HG03196 (cell line): ENCODE results near the gene ICAM5.
"Not testable (repeated sequence)": the region's sequence is repeated elsewhere in the genome, so short reads cannot be mapped to it uniquely, and the experiment has no call there.

Source experiments
- ATAC-seq: cut with Tn5 transposase; IDR thresholded peaks from one replicate; pipeline ENCODE4 v1.9.1; 2021; ENCODE audit not compliant: unreplicated experiment

ICAM5 gene

DNA sequence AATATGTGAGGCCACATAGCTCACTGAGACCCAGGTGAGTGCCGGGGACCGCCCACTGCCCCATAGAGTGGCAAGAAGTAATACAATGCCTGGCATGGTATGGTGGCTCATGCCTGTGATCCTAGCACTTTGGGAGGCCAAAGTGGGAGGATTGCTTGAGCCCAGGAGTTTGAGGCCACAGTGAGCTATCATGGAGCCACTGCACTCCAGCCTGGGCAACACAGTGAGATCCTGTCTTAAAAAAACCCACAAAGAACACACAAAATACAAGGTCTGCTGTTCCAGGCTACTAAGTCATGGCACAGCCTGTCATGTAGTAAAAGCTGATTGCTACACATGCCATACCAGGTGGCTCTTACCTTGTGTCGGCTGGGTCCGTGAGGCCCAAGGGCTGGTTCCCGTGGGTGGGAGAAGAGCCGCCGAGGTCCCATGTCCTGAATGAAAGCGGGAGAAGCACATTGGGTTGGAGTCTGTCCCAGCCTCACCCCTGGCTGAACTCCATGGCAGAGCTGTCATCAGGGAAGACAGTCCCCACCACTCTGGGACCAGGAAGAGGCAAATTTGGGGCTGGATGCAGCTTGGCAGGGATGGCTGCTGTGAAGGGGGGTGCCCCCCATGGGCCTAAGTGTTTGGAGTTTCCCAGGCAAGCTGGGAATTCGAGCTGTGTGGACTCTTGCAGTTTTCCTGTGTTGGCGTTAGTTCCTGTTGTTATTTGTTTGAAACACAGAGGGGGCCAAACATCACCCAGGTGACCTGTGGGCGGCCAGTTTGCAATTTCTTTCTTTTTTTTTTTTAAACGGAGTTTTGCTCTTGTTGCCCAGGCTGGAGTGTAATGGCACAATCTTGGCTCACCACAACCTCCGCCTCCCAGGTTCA, 29.3 kb downstream of the ICAM5 start:
- ATAC-seq = no peak

DNA sequence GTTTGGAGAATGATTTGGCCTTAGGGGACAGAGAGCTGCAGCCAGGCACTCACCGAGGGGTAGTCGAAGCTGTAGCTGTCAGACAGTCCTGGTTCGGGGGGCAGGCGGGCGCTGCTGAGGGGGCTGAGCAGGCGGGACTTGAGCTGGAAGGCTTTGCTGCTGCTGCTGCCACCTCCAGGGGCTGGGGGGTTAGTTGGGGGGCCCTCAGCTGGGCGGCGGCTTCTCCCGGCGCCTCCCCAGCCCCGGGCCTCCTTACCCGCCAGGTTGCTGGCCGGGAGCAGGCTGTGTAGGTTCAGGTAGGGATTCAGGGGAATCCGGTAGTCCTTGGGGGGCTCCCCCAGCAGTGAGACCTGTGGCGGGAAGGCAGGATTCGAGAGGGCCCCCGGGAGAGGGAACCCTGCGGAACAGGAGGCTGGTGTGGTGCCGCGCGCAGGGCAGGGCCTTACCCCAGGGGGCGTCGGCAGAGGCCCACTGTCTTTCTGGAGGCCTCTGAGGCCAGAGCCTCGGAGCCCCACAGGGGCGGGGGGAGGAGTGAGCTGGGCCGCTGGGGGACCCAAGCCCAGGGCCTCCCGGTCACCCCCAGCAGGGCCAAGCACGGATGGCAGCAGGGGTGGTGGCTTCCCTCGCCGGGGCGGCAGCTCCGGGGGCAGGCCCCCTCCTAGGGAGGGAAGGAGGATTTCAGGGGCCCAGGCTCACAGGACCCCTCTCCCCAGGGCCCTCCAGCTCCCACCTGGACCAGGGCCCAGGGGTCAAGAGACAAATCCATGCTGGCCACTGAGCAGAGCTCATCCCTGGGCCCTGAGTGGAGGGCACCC, 31.1 kb downstream of the ICAM5 start:
- no peak for ATAC-seq

DNA sequence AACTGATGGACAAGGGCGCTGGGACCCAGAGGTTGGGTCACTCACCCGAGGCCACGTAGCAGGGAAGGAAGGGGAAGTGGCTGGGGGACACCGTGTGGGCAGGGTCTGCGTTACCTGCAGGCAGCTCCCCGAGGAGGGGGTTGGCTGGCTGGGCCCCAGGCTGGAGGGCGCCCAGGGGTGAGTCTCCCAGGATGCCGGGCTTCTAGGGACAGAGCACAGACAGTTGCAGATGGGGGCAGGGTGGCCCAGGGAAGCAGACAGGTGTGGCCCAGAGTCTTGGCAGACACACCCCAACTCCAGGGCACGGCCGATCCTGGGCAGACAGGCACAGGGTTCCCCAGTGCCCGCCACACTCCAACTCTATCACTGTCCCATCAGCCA, 31.7 kb downstream of the ICAM5 start:
- no peak for ATAC-seq

DNA sequence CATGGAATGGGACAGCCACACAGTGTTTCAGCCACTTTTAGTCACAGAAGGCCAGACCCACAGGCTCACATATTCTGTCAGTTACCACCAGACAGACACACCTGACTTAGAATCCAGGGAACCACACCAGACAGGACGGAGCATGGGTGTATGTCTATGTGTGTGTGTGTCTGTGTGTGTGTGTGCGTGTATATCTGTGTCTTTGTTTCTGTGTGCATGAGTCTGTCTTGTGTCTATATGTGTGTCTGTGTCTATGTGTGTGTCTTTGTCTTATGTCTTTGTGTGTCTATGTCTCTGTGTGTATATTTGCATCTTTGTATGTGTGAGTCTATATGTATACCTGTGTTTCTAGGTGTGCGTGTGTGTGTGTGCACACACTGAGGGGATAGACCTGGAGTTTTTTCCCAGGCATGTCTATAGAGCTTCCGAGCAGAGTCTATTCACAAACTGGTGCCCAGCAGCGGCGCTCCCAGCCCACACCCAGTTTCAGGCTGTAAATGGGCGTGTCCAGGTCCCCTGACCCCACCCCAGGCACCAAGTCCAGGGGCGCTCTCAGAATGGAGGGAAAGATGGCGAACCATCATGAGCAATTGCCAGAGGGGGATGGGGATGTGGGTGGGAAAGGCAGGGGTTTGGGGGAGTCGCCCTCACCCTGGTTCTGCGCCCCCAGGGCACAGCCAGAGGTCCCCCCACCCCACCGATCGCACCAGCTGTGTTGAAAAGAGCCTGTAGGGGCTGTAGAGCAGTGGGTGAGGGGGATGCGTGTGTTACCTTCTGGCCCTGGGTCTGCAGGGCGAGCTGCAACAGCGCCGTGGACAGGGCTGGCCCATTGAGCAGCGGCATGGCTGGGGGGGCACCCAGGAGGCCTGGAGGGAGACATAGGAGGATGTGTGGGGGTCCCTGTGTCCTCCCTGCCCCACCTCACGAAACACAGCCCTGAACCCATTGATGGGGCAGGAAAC, 32.4 kb downstream of the ICAM5 start:
- ATAC-seq = no peak

DNA sequence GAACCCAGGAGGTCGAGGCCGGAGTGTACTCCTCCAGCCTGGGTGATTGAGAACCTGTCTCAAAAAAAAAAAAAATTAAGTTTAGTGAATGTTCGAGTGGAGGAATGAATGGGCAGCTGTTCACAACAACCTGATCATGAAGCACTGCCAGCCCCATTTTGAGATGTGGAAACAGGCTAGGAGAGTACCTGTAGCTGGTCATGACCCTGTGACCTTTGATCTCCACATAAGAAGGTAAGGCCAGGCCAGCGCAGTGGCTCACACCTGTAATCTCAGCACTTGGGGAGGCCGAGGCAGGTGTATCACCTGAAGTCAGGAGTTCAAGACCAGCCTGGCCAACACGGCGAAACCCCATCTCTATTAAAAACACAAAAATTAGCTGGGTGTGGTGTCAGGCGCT, 36.0 kb downstream of the ICAM5 start:
- no peak for ATAC-seq

DNA sequence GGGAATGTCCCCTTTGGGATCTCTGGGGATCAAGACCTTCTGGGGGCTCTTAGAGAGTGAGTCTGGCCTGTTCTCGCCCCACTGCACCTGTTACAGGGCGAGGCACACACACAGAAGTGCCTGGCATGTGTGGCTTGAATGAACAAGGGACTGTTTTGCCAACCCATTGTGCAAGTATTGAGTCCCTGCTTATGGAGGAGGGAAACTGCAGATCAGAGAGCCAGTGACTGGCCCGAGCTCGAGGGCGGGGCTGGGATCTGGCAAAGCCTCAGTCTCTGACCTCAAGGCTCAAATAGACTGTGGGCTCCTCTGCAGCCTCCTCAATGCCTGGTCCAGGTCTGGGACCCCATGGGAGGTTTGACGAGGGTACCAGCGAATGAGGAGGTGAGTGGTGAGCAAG, 38.0 kb downstream of the ICAM5 start:
- ATAC-seq = no peak

DNA sequence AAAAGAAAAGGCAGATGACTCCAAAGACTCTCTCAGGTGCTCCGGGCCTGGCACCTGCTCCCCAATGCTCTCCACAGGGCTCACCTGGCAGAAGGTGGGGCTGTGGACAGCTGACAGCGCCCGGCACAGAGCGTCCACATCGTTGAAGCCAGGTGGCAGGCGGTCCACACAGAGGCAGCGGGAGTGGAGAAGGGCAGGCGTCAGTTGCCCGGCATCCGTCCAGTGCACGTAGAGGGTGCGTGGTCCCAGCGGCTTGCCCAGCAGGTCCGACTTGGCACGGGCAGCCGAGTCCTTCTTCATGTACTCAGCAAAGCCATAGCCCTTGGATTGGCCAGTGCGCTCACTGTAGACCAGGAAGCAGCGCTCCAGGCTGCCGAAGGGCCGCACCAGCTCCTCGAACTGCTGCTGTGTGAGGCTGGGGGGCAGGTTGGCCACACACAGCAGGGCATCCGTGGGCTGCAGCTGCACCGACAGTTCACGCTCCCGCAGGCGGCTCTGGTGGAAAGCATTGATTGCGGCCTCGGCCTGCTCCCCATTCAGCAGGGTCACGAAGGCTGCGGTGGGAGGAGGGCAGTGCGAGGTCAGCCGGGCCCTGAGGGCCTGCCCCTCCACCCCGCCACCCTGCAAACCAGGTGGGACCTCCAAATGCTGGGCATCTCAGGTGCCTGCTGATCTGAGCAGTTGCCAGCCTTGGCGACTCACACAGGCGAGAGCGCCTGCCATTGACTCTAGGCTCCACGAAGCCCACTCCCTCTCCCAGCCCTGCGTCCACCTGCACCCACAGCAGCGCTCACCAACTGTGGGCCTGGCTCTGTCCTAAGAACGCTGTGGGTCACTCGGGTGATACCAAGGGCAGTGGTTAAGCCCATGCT, 39.0 kb downstream of the ICAM5 start:
- ATAC-seq = no peak

DNA sequence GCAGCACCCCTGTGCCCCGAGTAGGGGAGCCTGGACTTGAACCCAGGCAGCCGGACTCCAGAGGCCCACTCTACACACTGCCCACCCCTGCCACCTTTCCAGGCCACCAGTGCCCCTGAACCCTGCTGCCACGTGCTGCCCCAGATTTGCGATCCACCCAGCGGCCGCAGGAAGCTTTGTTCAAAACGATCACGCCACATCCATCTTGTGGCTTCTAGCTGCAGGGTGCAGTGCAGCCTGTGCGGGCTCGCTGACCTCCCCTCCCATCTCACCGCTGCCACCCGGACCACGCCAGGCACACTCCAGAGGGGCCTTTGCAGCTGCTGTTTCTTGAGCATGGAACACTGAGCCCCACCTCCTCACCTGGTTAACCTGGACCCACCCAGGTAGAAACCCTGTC, 39.8 kb downstream of the ICAM5 start:
- no peak for ATAC-seq

DNA sequence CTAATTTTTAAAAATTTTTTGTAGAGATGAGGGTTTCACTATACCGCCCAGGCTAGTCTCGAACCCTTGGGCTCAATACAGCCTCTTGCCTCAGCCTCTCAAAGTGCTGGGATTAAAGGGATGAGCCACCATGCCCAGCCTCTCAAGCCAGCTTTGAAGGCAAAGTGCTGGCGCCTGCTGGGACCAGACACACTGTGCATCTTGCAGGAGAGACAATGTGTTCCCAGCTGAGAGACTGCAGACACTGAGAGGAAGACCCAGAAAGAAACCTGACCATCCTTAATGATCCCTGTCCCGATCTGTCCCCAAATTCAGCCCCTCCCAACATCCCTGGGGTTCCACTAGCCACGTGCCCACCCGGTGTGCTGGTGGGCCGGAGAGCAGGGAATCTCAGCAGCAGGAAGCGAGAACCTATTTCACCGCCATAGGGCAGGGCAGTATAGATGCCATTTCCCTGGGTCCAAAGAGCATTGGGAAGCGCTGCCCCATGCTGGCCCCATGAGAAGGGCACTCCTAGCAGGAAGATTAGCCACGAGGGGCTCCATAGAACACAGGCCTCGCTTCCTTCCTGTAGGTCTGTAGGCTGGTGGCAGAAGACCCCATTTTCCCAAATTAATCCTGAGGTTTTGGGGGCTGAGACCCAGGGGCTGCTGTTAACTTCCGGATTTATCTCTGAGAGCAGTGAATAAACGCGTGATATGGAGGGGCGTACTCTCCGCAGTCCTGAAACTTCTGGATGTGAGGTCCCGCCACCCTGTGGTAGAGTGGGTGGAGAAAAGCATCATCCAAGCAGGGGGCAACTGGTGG, 42.6 kb downstream of the ICAM5 start:
- ATAC-seq = no peak

DNA sequence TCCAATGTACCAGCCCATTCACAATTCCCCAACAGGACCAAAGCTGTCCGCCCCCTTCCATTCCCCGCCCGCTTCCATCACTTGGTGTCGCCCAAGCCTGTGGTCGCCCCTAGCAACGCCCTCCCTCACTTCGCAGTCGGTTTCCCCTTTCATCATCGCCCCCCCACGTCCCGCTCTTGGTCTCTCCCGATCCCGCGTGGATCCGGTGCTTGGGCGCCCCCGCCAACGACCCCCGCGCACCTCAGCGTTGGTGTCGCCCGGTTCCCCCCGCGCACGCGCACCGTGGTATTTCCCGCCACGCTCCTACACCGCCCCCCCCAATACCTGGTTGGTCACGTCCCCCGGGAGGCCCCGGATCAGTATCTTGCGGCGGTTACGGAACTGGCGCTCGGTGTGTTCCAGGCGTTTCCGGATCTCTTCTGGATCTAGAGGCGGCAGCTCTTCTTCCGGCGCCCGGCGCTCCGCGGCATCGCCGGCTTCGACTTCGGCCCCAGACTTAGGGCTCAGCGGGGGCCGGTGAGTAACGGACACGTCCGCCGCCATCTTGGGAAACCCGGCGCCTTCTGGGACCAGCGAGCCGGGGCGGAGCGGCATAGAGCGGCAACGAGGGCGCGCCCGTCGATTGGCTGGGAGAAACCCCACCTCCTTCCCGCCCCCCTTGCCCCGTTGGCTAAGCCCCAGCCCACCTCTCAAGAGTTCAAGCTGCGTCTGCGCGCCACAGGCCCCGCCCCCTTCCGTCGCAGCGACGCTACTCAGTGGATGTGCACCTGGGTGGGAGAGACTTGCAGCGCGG, 43.4 kb downstream of the ICAM5 start, which contains the start of gene RAVER1:
TSS of gene RAVER1 (minus strand) at position 565 of the 793 bp plus-strand sequence. CDS start at position 543, 22 bp downstream.
- ATAC-seq = peak; percentile 83

DNA sequence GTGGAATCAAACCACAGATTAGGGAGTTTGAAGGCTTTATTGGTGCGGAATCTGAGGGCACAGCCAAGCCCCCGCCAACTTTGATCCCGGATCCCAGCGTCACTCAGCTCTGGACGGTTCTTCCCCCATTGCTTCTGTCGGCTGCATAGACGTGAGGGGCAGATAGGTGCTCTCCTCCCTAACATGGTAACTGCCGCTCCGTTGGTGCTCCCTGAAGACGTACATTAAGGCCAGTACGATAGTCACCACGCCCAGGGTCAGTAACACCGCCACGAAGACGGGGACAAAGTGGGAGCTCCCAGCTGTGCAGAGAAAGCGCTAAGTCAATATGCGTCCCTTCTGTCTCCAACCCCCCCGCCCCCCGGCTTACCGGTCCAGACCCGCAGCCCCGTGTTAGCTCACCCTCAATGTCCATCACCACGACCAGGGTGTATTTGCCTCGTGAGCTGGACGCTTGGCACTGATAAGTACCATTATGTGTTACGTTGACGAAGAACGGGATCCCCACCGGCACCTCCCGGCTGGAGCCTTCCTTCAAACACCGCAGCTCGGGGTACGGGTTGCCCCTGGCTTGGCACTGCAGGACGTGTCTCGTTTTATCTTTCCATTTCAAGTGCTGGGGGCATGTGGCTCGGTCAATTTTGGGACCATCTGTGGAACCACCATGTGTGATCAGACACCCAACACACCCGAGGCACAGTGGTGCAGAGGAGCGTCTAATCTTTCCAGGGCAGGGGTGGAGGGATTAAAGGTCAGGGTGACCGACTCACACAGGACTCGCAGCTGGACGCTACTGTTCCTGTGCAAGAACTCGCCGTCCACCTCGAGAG, 44.2 kb downstream of the ICAM5 start:
- ATAC-seq = no peak

DNA sequence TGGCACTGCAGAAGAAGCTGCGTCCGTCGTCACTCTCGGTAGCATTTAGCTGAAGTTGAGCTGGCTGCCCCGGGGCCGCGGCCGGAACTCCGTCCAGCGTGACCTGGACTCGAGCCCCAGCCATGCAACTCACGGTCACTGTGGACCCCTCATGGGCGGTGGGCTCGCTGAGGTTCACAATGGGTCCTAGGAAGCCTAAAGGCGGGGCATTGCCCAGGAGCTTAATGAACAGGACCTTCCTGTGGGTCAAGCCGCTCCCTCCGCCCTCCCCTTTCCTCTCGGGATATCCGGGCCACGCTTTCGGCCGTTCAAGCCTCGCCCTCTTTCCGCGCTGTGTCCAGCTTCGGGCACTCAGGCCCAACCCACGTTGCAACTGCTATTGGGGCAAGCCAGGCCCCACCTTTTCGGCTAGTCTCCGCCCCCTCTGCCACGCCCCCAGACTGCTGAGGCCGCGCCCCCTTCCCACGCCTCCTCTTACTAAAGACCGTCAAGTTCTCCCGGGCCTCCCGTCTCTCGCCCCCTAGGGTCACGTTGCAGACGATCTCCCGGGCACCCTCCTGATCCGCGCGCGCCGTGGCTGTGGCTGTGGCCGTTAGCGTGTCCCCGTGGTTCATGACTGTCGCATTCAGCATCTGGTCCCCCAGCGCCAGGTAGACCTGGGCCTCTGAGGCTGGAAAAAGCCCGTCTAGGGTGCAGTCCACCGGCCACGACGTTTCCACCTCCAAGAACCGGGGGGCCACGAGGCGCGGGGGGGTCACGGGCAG, 45.0 kb downstream of the ICAM5 start:
- ATAC-seq = no peak

DNA sequence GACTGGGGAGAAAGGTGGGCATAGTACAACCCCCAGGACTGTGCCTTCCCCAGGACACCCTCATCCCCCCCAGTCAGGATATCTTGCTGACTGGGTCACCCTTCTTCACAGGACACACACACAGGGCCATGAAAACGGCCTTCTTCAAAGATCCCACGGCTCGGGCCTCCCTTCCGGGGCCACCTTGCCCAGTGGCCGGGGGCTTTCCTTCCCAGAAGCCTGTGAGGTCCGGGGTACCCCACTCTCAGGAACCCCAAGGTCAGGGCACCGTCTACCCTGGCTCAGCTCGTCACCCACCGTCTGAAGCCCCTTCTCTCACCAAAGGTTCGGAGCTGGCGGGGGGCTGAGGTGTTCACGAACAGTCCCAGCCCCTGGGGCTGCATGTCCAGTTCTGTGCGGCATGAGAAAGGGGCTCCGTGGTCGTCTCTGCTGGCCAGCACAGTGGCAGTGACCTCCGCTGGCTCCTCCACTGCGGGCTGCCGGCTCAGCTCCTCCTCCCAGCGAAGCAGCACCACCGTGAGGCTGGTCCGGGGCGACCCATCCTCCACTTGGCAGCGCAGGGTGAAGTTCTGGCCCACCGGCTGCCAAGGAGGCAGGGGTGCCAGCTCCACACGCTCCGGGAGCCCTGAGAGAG, 45.7 kb downstream of the ICAM5 start:
- ATAC-seq = no peak

DNA sequence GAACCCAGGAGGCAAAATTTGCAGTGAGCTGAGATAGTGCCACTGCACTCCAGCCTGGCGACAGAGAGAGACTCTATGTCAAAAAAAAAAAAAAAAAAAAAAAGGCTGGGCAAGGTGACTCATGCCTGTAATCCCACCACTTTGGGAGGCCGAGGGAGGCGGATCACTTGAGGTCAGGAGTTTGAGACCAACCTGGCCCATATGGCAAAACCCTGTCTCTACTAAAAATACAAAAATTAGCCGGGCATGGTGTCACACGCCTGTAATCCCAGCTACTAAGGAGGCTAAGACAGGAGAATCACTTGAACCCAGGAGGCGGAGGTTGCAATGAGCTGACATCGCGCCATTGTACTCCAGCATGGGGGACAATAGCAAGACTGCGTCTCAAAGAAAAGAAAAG, 47.0 kb downstream of the ICAM5 start:
- ATAC-seq = not testable (repeated sequence)

DNA sequence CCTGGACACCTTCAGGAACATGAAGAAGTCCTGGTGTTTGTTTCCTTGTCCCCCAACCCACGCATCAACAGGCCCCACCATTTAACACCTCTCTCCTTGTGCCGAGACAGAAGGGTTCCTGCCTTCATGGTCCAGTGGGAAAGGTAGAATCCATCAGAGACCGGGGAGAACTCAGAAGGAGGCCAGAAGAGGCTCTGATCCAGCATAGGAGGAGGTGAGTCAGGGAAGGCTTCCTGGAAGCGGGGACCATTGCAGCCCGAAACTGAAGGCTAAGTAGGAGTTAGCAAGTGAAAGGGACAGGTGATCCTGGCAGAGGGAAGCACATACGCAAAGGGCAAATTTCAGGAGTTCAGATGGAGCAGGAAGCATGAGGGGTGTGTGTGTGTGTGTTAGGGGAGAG, 49.2 kb downstream of the ICAM5 start:
- ATAC-seq = no peak

DNA sequence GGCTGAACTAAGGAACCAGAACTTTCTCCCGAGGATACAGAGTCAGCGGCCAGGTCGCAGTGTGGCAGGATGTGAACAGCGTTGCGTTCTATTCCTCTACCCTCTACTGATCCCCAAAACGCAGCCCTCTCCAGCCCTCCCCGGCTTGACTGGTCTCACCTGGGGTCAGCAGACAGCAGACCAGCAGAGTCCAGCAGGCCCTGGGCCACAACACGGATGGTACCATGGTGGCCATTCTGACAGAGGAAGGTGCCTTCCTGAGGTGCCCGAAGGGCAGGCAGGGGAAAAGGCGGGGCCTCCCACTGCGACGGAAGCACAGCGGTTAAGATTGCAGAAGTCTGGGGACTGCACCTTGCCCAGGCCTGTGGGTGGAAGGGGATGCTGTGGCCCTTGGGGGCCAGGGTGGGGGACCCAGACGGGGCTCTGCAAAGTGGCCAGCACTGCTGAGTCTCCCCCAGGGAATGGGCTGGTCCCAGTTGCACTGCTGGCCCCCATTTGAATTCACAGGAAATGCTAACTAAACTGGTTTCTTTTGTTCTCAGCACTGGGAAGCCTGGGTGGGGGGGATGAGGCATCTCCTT, 49.7 kb downstream of the ICAM5 start, which contains the start of gene ICAM3:
TSS of gene ICAM3 (minus strand) at position 245 of the 581 bp plus-strand sequence. CDS start at position 235, 10 bp downstream.
- peak; percentile 79 for ATAC-seq
